SKM-1 treated with dmso at 0.1 percent for 144 hours (cell line): ENCODE results near the gene NSG1.
"Not testable (repeated sequence)": the region's sequence is repeated elsewhere in the genome, so short reads cannot be mapped to it uniquely, and the experiment has no call there.

Experiments
- DNase-seq: peaks from one replicate; lab custom pipeline; 2025; ENCODE audit not compliant: unreplicated experiment; lab: John Stamatoyannopoulos, UW

The NSG1 gene

GRCh38 chr4:4415806-4416805 lies 29.2 kb downstream of the NSG1 start:
- DNase-seq = no peak

- no peak for DNase-seq
Measured at GRCh38 chr4:4416981-4417380, 30.1 kb downstream of the NSG1 start.

GRCh38 chr4:4417886-4418285 lies 31.0 kb downstream of the NSG1 start:
- DNase-seq = no peak

- DNase-seq = no peak
Measured at GRCh38 chr4:4418676-4419390, 31.9 kb downstream of the NSG1 start.

GRCh38 chr4:4419896-4420295 lies 33.0 kb downstream of the NSG1 start:
- DNase-seq = no peak

- no peak for DNase-seq
Measured at GRCh38 chr4:4420421-4420820, 33.5 kb downstream of the NSG1 start.

- no peak for DNase-seq
Measured at GRCh38 chr4:4421356-4421755, 34.5 kb downstream of the NSG1 start.

GRCh38 chr4:4422117-4422516 lies 35.2 kb downstream of the NSG1 start:
- DNase-seq = not testable (repeated sequence)

GRCh38 chr4:4422856-4423499 lies 36.1 kb downstream of the NSG1 start:
- DNase-seq = no peak

GRCh38 chr4:4423706-4424498 lies 37.0 kb downstream of the NSG1 start:
- no peak for DNase-seq

GRCh38 chr4:4424499-4425115 lies 37.7 kb downstream of the NSG1 start:
- DNase-seq = no peak

GRCh38 chr4:4425119-4425690 lies 38.3 kb downstream of the NSG1 start:
- no peak for DNase-seq

GRCh38 chr4:4425696-4426095 lies 38.8 kb downstream of the NSG1 start:
- DNase-seq = no peak

GRCh38 chr4:4426511-4427120 lies 39.7 kb downstream of the NSG1 start:
- no peak for DNase-seq

GRCh38 chr4:4427121-4427870 lies 40.4 kb downstream of the NSG1 start:
- no peak for DNase-seq

- no peak for DNase-seq
Measured at GRCh38 chr4:4427886-4428285, 41.0 kb downstream of the NSG1 start.

- DNase-seq = no peak
Measured at GRCh38 chr4:4428966-4429875, 42.3 kb downstream of the NSG1 start.
